GM19397 (cell line): ENCODE measurements around the gene GSDME.
A peak's percentile ranks its signal among the peaks of the same experiment; 100 is the strongest.

Experiments used
- ATAC-seq: cut with Tn5 transposase; IDR thresholded peaks from one replicate; pipeline ENCODE4 v1.9.1; 2021; ENCODE audit warnings: mild to moderate bottlenecking, moderate library complexity; ENCODE audit not compliant: unreplicated experiment

The GSDME gene

GRCh38 chr7:24659505-24659904 is 97.8 kb downstream of the GSDME start:
- ATAC-seq = peak; percentile 60

- no peak for ATAC-seq
These were observed 99.3 kb downstream of the GSDME start for GRCh38 chr7:24657980-24658379.

GRCh38 chr7:24656608-24657007 is 100.7 kb downstream of the GSDME start:
- no peak for ATAC-seq

GRCh38 chr7:24654305-24654704 is 103.0 kb downstream of the GSDME start:
- no peak for ATAC-seq

- ATAC-seq = no peak
These were observed 103.8 kb downstream of the GSDME start for GRCh38 chr7:24653316-24654085.

GRCh38 chr7:24652251-24652939 is 104.9 kb downstream of the GSDME start:
- no peak for ATAC-seq
